GM21528 (cell line): ENCODE results near the gene ZMYM2.

Experiments used
- ATAC-seq: cut with Tn5 transposase; IDR thresholded peaks from one replicate; pipeline ENCODE4 v1.9.1; 2021; ENCODE audit warnings: mild to moderate bottlenecking, moderate library complexity; ENCODE audit not compliant: unreplicated experiment, low FRiP score

The ZMYM2 gene

DNA sequence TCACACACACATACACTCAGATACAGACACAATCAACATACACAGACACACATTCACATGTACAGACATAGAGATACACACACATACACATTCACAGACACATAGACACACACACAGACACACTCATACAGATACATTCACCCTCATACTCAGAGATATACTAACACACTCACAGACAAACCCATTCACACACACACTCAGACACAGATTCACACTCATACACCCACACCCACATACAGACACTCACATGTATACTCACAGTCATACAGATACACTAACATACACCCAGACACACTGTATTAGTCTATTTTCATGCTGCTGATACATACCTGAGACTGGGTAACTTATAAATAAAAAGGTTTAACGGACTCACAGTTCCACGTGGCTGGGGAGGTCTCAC, 171.5 kb downstream of the ZMYM2 start:
- ATAC-seq, result no peak

DNA sequence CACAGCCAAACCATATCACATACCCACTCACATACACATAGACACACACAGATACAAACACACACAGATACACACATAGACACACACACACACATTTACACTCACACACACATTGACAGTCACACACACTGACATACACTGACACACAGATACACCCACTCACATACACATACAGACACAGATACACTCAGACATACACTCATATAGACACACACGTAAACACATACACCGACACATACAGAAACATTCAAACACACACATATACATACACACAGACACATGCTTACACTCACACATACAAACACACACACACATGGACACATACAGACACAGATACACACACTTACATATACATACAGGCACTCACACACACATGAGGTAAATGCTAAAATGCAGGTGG, 172.1 kb downstream of the ZMYM2 start:
- no peak for ATAC-seq

DNA sequence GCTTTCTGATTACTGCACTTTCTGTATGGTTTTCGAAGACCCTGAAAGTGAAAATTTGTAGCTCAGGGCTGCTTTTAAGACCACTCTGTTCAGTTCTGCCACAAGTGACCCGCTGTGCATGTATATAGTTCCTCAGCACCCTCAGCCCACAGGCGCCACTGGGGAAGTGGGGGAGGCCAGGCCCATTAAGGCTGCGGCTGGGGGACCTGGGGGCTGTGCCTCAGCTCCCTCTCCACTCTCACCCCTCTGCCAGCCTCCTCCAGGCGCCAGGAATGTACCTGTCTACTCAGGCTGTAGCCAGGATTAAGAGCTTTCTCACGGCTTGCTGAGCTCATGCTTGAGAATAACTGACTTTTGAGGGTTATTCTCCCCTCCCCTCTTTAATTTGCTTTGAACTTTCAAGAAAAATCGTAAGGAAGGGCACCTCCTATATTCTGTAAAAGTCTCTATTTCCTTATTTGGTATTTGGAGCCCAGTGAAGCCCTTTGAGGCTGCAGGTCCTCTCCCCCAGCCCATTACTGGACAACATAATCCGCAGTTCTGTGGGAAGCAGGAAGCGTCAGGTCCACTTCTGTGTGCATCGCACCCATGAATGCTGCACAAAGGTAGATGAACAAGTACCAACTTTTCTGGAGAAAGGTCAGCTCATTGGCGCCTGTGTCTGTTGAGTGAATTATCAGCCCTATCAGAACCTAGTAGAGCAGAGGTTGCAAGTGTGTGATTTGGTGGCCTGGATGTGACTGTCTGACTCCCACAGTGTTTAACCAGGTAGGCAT, 172.7 kb downstream of the ZMYM2 start:
- no peak for ATAC-seq

DNA sequence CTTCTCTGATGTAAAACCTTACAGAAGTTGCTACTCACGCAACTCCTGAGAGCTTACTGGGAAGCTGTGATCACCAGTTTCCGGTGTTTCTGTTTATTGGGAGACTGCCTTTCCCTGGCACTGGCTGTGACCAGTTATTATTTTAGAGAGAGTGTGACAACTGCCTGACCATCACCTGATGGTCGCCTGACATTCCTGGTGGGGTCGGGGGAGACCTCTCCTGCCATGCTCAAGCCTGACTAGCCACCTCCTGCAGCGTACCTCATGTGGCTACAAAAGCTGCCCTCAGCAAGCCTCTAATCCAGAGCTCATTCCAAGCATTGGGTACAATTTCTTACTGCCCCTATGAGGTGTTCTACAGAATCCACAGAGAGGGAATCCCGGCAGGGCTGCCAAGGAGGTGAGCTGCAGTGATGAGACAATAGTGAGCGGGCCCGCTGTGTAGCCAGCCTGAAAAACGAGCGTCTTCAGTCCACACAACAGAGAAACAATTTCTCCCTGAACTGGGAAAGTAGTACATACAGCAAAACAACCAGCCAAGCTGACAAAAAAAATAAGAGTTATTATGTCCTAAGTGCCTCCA, 173.6 kb downstream of the ZMYM2 start:
- no peak for ATAC-seq

DNA sequence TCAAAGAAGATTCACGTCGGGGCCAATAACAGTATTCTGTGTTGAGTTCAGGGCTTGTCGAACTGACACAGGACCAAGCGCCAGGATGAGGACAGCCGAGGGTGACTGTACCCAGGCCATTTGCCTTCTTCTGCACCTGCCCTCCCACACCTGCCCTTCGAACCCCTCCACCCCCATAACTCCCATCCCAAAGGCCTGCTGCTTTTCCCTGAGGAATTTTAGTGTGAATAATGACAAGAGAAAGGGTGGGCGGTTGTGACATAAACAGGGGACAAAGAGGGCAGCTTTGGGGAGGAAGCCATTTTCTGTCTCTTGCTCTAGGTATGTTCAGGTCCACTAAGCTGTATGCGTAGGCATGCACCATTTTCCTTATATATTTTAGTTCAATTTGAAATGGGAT, 176.2 kb downstream of the ZMYM2 start:
- ATAC-seq, result no peak

DNA sequence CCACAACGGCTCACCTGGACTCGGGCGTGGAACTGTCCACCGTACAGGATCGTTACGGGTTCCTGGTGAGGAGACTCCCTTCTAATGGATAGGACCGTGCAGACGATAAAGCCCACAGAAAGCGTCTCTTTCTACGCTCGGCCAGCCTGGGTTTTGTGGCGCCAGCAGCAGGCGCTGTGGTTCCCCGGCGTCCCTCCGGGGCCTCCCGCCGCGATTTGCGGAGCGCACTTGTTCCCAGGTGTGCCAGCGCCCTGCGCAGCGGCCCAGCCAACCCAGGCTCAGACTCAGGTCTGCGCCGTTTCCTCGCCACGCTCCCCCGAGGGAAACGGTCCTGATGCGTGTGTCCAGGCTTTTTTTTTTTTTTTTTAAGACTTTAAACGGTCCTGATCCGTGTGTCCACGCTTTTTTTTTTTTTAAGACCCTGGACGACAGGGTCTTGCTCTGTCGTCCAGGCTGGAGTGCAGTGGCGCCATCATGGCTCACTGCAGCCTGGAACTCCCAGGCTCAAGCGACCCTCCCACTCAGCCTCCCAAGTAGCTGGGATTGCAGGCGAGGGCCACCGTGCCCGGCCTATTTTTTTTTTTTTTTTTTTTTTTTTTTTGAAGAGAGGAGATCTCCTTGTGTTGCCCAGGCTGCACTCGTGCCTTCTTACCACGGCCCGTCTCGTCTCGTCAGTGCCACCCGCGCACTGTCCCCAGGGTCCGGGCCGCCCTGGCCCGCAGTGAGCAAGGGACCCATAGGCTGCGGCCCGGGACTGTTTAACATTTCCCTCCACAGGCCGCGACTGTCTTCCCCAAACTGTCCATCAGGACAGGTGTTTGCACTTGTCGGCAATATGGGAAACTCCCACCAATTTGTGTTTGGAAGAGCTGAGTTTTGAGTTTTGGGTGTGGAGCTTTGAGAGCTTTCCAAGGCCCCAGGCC, 178.5 kb downstream of the ZMYM2 start:
- no peak for ATAC-seq

DNA sequence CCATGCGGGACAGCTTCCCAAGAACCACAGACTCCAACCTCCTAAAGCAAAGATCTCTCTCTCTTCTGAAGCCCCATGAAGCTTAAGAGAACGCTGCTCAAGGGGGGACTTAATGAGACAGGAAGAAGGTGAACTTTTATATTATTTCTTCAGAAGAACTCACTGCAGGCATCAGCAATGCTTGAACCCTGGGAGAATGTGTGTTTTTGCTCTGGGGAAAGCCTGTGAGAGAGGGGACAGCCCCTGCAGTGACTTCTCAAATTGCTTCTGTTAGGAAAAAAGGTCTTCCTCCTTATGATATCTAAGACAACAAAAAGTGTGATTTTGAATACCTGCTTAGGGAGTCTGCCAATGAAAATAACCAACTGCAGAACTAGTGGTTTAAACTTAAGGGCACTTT, 179.3 kb downstream of the ZMYM2 start:
- ATAC-seq, result no peak

DNA sequence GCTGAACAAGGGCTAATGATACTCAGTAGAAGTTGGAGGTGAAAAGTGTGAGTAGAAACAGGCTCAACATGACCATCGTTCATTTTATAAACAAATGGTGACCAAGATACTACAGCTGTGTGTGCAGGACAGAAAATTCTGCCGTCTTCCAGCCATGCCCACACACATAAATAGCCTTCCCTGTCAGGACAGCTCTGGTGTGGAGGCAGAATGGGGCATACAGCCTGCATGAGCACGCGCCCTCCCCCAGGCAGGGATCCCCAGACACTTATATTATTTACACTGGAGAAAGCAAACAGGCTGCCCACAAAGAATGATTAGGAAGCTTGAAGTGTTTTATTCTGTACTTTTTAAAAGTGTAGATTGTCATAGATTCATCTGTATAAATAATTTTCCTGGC, 182.0 kb downstream of the ZMYM2 start:
- no peak for ATAC-seq
